WERI-Rb-1 (cell line): ENCODE data around the gene ZSWIM7.

Experiments
- DNase-seq: peaks from one replicate; pipeline ENCODE4 v3.0.0-alpha.2; 2020
- H3K27ac ChIP-seq: fragments of 250-450 bp; sonication (Bioruptor Pico); 2 replicates; pipeline ENCODE4 v1.5.1; 2020; ENCODE audit warnings: mild to moderate bottlenecking, moderate library complexity
- H3K27me3 ChIP-seq: fragments of 250-450 bp; sonication (Bioruptor Pico); 2 replicates; pipeline ENCODE4 v1.5.1; 2021; ENCODE audit warnings: mild to moderate bottlenecking, low read depth, moderate library complexity; ENCODE audit not compliant: insufficient read depth, severe bottlenecking
- H3K36me3 ChIP-seq: fragments of 250-450 bp; sonication (Bioruptor Pico); 2 replicates; pipeline ENCODE4 v1.5.1; 2020; ENCODE audit warnings: mild to moderate bottlenecking, moderate library complexity
- H3K4me3 ChIP-seq: 2 replicates; pipeline ENCODE4 v1.5.1; 2011; ENCODE audit warnings: low read depth, mild to moderate bottlenecking, control low read depth, low read length
- H3K9me3 ChIP-seq: fragments of 250-450 bp; sonication (Bioruptor Pico); 2 replicates; pipeline ENCODE4 v1.5.1; 2021; ENCODE audit warnings: mild to moderate bottlenecking, moderate library complexity; ENCODE audit not compliant: severe bottlenecking
- TF ChIP-seq, protein P1 (sequence below): IDR thresholded peaks from 2 replicates; pipeline ENCODE4 v1.5.1; 2011; ENCODE audit warnings: low read depth, mild to moderate bottlenecking, control low read depth, inconsistent platforms, low read length

The ZSWIM7 gene

DNA sequence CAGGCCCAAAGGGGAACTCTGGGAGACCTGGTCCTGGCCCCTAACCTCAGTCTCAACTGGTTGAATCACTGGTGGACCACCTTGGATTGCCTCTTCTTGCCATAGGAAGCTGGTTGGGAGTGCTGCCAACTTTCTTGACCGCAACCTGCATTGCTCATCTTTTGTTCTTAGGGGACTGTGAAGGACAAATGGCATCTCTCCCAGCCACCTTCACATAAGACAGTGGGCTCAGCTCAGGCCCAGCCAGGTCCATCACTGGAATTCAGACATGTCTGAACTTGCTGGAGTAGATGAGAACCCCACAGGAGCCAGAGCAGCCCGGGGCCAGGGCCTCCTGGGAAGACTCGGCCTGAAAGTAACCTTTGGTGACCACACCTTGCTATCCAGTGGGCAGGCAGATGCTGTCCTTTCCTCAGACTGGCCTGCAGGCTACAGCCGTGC lies 35.8 kb downstream of the ZSWIM7 start:
- no peak overlapping the region for H3K27ac ChIP-seq
- DNase-seq: no peak
- no peaks in the 10 kb centered on the region; the same call in 1 of the 2 replicates for H3K36me3 ChIP-seq
- H3K4me3 ChIP-seq: no peak overlapping the region
- no peaks in the 10 kb centered on the region for H3K9me3 ChIP-seq
- no peaks in the 10 kb centered on the region for H3K27me3 ChIP-seq
- TF ChIP-seq, protein P1, sequence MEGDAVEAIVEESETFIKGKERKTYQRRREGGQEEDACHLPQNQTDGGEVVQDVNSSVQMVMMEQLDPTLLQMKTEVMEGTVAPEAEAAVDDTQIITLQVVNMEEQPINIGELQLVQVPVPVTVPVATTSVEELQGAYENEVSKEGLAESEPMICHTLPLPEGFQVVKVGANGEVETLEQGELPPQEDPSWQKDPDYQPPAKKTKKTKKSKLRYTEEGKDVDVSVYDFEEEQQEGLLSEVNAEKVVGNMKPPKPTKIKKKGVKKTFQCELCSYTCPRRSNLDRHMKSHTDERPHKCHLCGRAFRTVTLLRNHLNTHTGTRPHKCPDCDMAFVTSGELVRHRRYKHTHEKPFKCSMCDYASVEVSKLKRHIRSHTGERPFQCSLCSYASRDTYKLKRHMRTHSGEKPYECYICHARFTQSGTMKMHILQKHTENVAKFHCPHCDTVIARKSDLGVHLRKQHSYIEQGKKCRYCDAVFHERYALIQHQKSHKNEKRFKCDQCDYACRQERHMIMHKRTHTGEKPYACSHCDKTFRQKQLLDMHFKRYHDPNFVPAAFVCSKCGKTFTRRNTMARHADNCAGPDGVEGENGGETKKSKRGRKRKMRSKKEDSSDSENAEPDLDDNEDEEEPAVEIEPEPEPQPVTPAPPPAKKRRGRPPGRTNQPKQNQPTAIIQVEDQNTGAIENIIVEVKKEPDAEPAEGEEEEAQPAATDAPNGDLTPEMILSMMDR: no peak

DNA sequence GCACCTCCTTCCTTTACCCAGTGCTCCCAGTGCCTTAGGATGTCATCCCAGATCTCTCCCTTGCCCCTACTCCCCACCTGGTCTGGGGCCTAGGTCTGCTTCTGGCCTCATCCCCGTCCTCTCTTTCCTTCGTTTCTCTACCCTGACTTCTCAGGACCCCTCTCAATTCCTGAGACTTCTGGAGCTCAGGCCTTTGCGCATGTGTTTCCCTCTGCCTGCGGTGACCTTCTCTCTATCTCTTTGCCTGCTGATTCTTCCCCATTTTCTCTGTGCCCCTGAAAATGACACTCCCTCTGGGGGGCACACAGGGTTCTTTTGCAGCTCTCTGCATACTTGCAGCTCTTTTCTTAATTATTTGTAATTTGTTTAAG lies 41.0 kb downstream of the ZSWIM7 start:
- no peak for DNase-seq
- H3K4me3 ChIP-seq: no peak overlapping the region
- H3K9me3 ChIP-seq: peaks cover 5% of the 10 kb centered on the region
- H3K27ac ChIP-seq: peak overlapping the region; percentile 37
- H3K27me3 ChIP-seq: no peaks in the 10 kb centered on the region
- TF ChIP-seq, protein P1: no peak
- no peaks in the 10 kb centered on the region for H3K36me3 ChIP-seq

DNA sequence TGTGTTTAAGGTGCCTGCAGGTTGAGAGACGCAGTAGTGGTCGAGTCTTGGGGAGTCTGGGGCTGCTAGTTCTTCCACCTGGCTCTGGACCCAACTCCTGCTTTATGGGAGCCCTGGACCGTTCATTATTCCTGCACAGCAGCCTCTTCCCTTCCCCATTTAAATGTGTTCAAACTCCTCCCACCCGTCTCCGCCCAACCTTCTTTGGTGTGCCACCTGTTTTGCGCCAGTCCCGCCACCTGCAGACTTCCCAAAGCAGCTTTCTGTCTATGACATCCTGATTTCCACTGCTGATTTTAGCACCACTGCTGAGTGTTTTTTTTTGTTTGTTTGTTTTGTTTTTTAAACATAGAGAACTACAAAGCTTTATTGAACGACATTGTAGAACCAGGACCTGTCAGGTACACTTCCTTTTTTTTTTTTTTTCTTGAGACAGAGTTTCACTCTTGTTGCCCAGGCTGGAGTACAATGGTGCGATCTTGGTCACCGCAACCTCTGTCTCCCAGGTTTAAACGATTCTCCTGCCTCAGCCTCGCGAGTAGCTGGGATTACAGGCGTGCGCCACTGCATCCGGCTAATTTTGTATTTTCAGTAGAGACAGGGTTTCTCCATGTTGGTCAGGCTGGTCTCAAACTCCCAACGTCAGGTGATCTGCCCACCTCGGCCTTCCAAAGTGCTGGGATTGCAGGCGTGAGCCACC lies 41.7 kb downstream of the ZSWIM7 start:
- Histone ChIP-seq H3K4me3 (no peak overlapping the region), H3K27ac (peak overlapping the region; percentile 80), H3K27me3 (no peaks in the 10 kb centered on the region), H3K9me3 (peaks cover 5% of the 10 kb centered on the region), H3K36me3 (no peaks in the 10 kb centered on the region)
- TF ChIP-seq, protein P1: no peak
- DNase-seq: no peak

DNA sequence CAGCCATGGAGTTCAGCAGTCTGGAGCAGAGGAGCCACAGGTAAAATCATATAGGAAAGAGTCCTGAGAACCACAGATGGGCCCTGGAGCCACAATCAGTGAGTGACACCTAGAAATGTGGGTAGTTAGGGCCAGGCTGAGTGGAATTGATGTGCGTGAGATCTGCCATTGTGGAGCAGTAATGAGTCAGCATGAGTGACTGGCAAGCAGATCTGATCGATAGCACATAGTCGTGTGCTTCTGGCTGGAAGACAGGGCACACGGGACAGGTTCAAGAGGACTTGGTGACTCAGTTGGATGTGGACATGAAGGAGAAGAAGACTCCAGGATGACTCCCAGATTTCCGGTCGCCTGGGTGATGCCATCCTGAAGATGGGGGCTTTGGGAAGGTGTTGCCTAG lies 42.3 kb downstream of the ZSWIM7 start:
- TF ChIP-seq, protein P1: no peak
- no peaks in the 10 kb centered on the region for H3K36me3 ChIP-seq
- DNase-seq: no peak
- H3K9me3 ChIP-seq: peaks cover 5% of the 10 kb centered on the region
- peak overlapping the region; percentile 80 for H3K27ac ChIP-seq
- no peaks in the 10 kb centered on the region for H3K27me3 ChIP-seq
- no peak overlapping the region for H3K4me3 ChIP-seq

DNA sequence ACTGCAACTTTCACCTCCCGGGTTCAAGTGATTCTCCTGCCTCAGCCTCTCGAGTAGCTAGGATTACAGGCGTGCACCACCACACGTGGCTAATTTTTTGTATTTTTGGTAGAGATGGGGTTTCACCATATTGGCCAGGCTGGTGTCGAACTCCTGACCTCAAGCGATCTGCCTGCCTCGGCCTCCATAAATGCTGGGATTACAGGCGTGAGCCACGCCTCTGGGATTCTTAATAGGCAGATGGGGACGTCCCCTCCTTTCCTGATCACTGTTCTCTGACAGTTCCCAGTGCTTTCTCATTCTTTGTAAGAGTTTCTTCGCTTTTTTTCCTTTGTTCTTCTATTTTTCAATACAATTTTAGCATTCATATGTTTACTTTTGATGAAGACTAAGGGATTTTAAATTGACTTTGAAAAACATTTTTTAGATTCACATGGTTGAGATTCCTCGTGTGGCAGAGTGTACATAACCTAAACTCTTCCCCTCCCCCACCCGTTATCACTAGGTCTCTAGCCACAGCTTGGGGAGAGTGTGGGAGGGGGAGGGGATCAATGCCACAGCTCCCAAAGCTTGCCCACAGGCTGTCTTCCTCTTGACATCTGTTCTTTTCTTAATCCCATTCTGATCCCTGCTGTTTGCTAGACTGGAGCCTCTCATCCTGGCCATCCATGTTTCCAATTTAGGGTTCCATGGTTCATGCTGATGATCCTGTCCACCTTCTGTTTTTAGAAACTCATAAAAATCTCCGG lies 43.5 kb downstream of the ZSWIM7 start:
- Histone ChIP-seq H3K4me3 (no peak overlapping the region), H3K36me3 (no peaks in the 10 kb centered on the region), H3K9me3 (peaks cover 5% of the 10 kb centered on the region), H3K27ac (peak overlapping the region; percentile 80), H3K27me3 (no peaks in the 10 kb centered on the region)
- TF ChIP-seq, protein P1: no peak
- peak; percentile 93 for DNase-seq
